HFFc6 (cell line): ENCODE measurements around the gene CEP131. TPM values are rescaled to one million over a fixed set of nuclear protein-coding genes. Genes with fewer than 3 reads are reported as not detected.
A peak's percentile ranks its signal among the peaks of the same experiment; 100 is the strongest.
"Not testable (repeated sequence)": the region's sequence is repeated elsewhere in the genome, so short reads cannot be mapped to it uniquely, and the experiment has no call there.

ENCODE experiments used
- DNase-seq: peaks from one replicate; pipeline ENCODE4 v3.0.0-alpha.2; 2018
- H3K27ac Mint-ChIP-seq: 2 replicates; pipeline ENCODE4 v1.8.0; 2020; ENCODE audit warnings: mild to moderate bottlenecking, mixed read lengths
- H3K27me3 Mint-ChIP-seq: 2 replicates; pipeline ENCODE4 v1.8.0; 2021; ENCODE audit warnings: mild to moderate bottlenecking, moderate library complexity, mixed read lengths; ENCODE audit not compliant: insufficient read depth
- H3K36me3 Mint-ChIP-seq: 2 replicates; pipeline ENCODE4 v1.8.0; 2021; ENCODE audit warnings: low read depth, mixed read lengths
- H3K4me1 Mint-ChIP-seq: 2 replicates; pipeline ENCODE4 v1.8.0; 2020; ENCODE audit warnings: low read depth, mixed read lengths
- H3K4me3 Mint-ChIP-seq: 2 replicates; pipeline ENCODE4 v1.8.0; 2020; ENCODE audit warnings: mild to moderate bottlenecking, moderate library complexity, mixed read lengths
- H3K9me3 Mint-ChIP-seq: 2 replicates; pipeline ENCODE4 v1.8.0; 2020; ENCODE audit warnings: mild to moderate bottlenecking, mixed read lengths
- total RNA-seq, 6 experiments: library from RNA; stranded (reverse); fragmentation: NEBNext Ultra II Directional; extraction: Animal tissue kit (Norgen Biotek cat#: 25700); gene quantifications; 2 replicates in 1 of 6; 3 replicates in 5 of 6; pipeline ENCODE4 v1.2.3, GENCODE V29; 2021
- TF ChIP-seq, protein P1 (sequence below): fragments of 200-600 bp; sonication (generic); IDR thresholded peaks from 2 replicates; pipeline ENCODE4 v1.5.0; 2021; ENCODE audit warnings: antibody characterized with exemption, mild to moderate bottlenecking

The CEP131 gene
- total RNA-seq, 6 experiments from 2014 or later = 8.3 to 13.2 (median 10.7) TPM

DNA sequence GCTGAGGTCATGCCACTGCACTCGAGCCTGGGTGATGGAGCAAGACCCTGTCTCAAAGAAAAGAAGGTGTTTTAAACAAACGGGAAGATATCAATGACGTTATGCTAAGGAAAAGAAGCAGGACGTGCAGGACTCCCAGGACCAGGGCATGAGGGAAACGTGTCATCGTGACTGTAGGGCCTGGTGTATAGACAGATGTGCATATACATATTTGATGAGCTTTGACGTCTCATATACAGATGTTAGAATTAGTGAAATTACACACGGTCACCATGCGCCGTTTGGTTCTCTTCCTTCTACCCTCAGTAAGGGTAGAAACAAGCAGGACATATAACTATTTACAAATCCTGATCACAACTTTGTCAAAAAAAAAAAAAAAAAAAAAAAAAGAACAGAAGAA is 75.1 kb downstream of the CEP131 start:
- DNase-seq = no peak
- H3K4me1 Mint-ChIP-seq = no peaks in the 10 kb centered on the region
- peaks cover 37% of the 10 kb centered on the region for H3K27me3 Mint-ChIP-seq
- TF ChIP-seq, protein P1, sequence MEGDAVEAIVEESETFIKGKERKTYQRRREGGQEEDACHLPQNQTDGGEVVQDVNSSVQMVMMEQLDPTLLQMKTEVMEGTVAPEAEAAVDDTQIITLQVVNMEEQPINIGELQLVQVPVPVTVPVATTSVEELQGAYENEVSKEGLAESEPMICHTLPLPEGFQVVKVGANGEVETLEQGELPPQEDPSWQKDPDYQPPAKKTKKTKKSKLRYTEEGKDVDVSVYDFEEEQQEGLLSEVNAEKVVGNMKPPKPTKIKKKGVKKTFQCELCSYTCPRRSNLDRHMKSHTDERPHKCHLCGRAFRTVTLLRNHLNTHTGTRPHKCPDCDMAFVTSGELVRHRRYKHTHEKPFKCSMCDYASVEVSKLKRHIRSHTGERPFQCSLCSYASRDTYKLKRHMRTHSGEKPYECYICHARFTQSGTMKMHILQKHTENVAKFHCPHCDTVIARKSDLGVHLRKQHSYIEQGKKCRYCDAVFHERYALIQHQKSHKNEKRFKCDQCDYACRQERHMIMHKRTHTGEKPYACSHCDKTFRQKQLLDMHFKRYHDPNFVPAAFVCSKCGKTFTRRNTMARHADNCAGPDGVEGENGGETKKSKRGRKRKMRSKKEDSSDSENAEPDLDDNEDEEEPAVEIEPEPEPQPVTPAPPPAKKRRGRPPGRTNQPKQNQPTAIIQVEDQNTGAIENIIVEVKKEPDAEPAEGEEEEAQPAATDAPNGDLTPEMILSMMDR = no peak
- no peaks in the 10 kb centered on the region for H3K36me3 Mint-ChIP-seq
- H3K9me3 Mint-ChIP-seq = no peaks in the 10 kb centered on the region
- H3K4me3 Mint-ChIP-seq = no peak overlapping the region
- H3K27ac Mint-ChIP-seq = no peak overlapping the region

GRCh38 chr17:81146208-81146607 is 76.6 kb downstream of the CEP131 start:
- DNase-seq, H3K36me3 Mint-ChIP-seq, H3K4me1 Mint-ChIP-seq, H3K9me3 Mint-ChIP-seq, H3K4me3 Mint-ChIP-seq, H3K27ac Mint-ChIP-seq: not testable (repeated sequence)
- H3K27me3 Mint-ChIP-seq = peaks cover 38% of the 10 kb centered on the region

- no peak for DNase-seq
- TF ChIP-seq, protein P1 = no peak
- Mint-ChIP-seq H3K4me1 (no peaks in the 10 kb centered on the region), H3K4me3 (no peak overlapping the region), H3K36me3 (no peaks in the 10 kb centered on the region), H3K27me3 (peaks cover 27% of the 10 kb centered on the region), H3K9me3 (no peaks in the 10 kb centered on the region), H3K27ac (no peak overlapping the region)
Observed at GRCh38 chr17:81144423-81144781, 78.4 kb downstream of the CEP131 start.

- Mint-ChIP-seq H3K4me1 (no peaks in the 10 kb centered on the region), H3K36me3 (no peaks in the 10 kb centered on the region; the same call in 1 of the 2 replicates), H3K9me3 (peaks cover 5% of the 10 kb centered on the region; the same call in 1 of the 2 replicates), H3K4me3 (no peak overlapping the region), H3K27ac (no peak overlapping the region), H3K27me3 (peaks cover 25% of the 10 kb centered on the region)
- TF ChIP-seq, protein P1 = no peak
- DNase-seq = no peak
Observed at GRCh38 chr17:81143717-81144422, 78.9 kb downstream of the CEP131 start.

GRCh38 chr17:81143200-81143527 is 79.6 kb downstream of the CEP131 start:
- TF ChIP-seq, protein P1 = no peak
- Mint-ChIP-seq H3K27ac (no peak overlapping the region), H3K4me1 (no peaks in the 10 kb centered on the region), H3K36me3 (no peaks in the 10 kb centered on the region; the same call in 1 of the 2 replicates), H3K27me3 (peaks cover 20% of the 10 kb centered on the region), H3K9me3 (peaks cover 12% of the 10 kb centered on the region), H3K4me3 (no peak overlapping the region)
- DNase-seq = no peak

DNA sequence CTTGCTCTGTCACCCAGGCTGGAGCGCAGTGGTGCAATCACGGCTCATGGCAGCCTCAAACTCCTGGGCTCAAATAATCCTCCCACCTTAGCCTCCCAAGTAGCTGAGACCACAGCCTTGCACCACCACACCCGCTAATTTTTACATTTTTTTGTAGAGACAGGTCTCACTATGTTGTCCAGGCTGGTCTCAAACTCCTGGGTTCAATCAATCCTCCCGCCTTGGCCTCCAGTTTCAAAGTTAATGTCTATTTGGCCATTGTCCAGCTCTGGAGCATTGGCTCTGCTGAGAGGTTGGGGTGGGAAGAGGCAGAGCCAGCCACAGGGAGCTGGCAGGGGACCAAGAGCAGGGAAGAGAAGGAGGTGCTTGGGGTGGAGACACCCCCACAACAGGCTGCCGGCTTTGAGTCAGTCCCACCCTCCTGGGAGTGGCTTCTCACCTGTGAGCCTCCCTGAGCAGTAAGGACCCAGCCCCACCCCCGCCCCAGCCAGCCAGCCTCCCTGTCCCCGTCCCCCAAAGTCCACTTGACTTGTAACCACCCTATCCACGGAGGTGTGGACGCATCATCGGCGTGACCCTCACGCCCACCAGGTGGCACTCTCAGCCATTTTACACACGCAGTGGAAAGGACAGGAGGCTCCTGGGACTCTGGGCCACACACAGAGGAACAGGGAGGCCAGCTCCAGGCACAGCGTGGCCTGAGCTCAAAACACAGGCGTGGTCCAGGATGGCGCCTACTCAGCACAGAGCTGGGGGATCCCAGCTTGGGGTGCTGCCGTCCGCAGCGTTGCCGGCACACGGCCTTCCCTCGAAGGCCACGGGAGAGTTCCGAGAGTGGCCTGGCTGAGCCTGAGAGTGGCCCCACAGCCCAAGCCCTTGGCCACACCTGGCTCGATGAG is 80.2 kb downstream of the CEP131 start:
- TF ChIP-seq, protein P1 = peak; percentile 82
- no peak overlapping the region for H3K4me3 Mint-ChIP-seq
- no peaks in the 10 kb centered on the region for H3K4me1 Mint-ChIP-seq
- H3K27me3 Mint-ChIP-seq = peaks cover 17% of the 10 kb centered on the region
- DNase-seq = peak; percentile 57
- peaks cover 18% of the 10 kb centered on the region for H3K9me3 Mint-ChIP-seq
- H3K27ac Mint-ChIP-seq = no peak overlapping the region
- no peaks in the 10 kb centered on the region; the same call in 1 of the 2 replicates for H3K36me3 Mint-ChIP-seq
